Epithelial cell of proximal tubule (primary cell): Measurements from ENCODE around the gene SINHCAF. TPM values are rescaled to one million over a fixed set of nuclear protein-coding genes. Genes with fewer than 3 reads are reported as not detected.

Source experiments
- DNase-seq: peaks from one replicate; pipeline ENCODE4 v3.0.0-alpha.2; 2011; ENCODE audit warnings: low read depth
- H3K4me3 ChIP-seq: 2 replicates; pipeline ENCODE4 v1.5.1; 2011; ENCODE audit warnings: low read depth, mild to moderate bottlenecking, low read length
- CTCF ChIP-seq: conservative IDR thresholded peaks from 2 replicates; pipeline ENCODE4 v1.5.1; 2012; ENCODE audit warnings: low read depth, mild to moderate bottlenecking, low read length
- total RNA-seq: library from RNA; depleted of rRNA; stranded (reverse); fragments of >200 nt; gene quantifications from 2 replicates; pipeline ENCODE4 v1.2.3, GENCODE V29; 2015

SINHCAF gene
- total RNA-seq, 1 donor from 2014 or later, result 93.5 TPM

- no peak for DNase-seq
- no peak for TF ChIP-seq CTCF
- H3K4me3 ChIP-seq, result no peak overlapping the region
These were observed 5.3 kb upstream of the SINHCAF start for GRCh38 chr12:31331242-31331641.

- no peak for DNase-seq
- peak overlapping the region; percentile 96 for H3K4me3 ChIP-seq
- no peak for TF ChIP-seq CTCF
These were observed 1.0 kb upstream of the SINHCAF start for GRCh38 chr12:31326736-31327659.

- TF ChIP-seq CTCF, result no peak
- DNase-seq, result no peak
- H3K4me3 ChIP-seq, result peak overlapping the region; percentile 96
These were observed 450 bp downstream of the SINHCAF start for GRCh38 chr12:31325524-31325875.

- DNase-seq, result no peak
- TF ChIP-seq CTCF, result no peak
- H3K4me3 ChIP-seq, result peak overlapping the region; percentile 96
These were observed 966 bp downstream of the SINHCAF start for GRCh38 chr12:31324845-31325523.

- no peak for DNase-seq
- peak overlapping the region; percentile 96 for H3K4me3 ChIP-seq
- no peak for TF ChIP-seq CTCF
These were observed 1.7 kb downstream of the SINHCAF start for GRCh38 chr12:31324116-31324844.

GRCh38 chr12:31323391-31324115 is 2.4 kb downstream of the SINHCAF start:
- DNase-seq, result no peak
- no peak for TF ChIP-seq CTCF
- peak overlapping the region; percentile 96 for H3K4me3 ChIP-seq
